Forelimb muscle (tissue), 1 donor: ENCODE measurements around the gene TCERG1L. TPM values are rescaled to one million over a fixed set of nuclear protein-coding genes. Genes with fewer than 3 reads are reported as not detected.

Experiments
- DNase-seq: peaks from one replicate; pipeline ENCODE4 v3.0.0-alpha.2; 2013; ENCODE audit warnings: low read depth
- polyA plus RNA-seq: library from polyadenylated mRNA; unstranded; fragments of 120-200 nt; gene quantifications from one replicate; pipeline ENCODE4 v1.2.1, GENCODE V29; 2013; ENCODE audit not compliant: insufficient read length

The TCERG1L gene
- polyA plus RNA-seq, 1 donor: 0.22 TPM

- DNase-seq: no peak
These were observed 40.9 kb downstream of the TCERG1L start for GRCh38 chr10:131270461-131271190.

GRCh38 chr10:131269776-131270460 is 41.6 kb downstream of the TCERG1L start:
- DNase-seq: no peak

- no peak for DNase-seq
These were observed 43.8 kb downstream of the TCERG1L start for GRCh38 chr10:131267814-131268095.

DNA sequence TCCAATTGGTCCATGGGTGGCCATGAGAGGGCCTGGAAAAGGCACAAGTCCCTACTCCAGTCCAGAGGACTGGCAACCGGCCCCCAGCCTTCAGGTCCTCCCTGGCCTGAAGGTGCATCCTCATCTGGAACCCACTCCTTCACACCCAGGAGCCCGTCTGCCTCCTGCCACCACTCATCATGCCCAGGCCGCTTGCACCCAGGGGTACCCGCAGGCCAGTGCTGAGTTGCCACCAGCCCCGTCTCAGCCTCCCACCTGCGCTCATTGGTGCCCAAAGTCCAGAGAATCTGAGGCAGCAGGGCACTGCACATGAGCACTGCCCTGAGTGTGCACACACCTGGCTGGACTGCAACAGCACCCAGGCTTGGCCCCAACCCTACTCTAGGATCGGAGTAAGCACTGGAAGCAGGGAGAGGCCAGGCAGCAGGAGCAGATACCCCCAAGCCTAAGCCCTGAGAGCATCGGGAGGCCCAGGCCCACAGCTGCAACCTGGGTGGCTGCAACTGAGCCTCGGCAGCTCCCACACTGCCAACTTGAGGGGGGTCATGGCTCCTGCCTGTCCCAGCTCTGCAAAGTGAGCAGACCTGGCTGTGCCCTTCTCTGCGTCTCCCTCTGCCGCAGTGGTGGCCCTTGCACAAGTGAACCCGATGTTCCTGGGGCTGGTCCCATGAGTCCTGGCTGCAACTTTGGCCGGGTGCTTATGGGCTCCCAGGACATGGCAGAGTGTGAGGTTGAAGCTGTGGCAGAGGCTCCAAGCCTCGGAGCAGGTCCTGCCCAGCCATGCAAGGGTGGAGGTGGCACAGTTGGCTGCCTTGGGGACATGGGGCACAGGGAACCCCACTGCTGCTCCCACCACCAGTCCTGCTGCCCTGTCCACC is 44.3 kb downstream of the TCERG1L start:
- DNase-seq: no peak

DNA sequence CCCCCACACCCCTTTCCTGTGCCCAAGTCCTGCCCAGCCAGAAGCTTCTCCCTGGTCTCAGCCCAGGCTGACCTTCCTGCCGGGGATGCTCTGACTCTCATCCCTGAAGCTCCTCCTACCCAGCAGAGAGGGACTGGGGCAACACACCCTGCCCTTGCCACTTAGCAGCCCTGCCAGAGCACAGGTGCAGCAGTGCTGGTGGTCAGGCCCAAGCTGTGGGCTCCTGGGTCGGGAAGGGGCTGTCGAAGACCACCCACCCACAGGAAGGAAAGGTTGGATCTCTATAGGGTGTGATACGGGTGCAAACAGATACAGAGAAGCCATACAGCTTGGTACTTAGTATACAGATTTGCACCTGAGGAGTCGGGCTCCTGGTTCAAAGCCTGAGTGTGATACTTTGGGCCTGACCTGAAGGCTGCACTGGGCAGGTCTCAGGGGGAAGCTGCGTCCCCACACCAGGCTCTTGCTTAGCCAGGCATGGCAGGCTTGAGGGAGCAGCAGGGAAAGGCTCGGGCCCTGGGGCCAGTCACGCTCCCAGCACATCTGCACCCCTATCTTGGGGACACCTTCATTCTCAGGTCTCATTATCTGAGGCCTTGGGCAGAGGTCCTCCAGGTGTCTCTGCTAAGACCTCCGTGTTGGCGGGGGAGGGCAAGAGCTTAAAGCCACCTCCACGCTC is 47.3 kb downstream of the TCERG1L start:
- no peak for DNase-seq

GRCh38 chr10:131261890-131262475 is 49.5 kb downstream of the TCERG1L start:
- DNase-seq: no peak

GRCh38 chr10:131260452-131261211 is 50.9 kb downstream of the TCERG1L start:
- no peak for DNase-seq

- DNase-seq: no peak
These were observed 51.5 kb downstream of the TCERG1L start for GRCh38 chr10:131260031-131260430.

DNA sequence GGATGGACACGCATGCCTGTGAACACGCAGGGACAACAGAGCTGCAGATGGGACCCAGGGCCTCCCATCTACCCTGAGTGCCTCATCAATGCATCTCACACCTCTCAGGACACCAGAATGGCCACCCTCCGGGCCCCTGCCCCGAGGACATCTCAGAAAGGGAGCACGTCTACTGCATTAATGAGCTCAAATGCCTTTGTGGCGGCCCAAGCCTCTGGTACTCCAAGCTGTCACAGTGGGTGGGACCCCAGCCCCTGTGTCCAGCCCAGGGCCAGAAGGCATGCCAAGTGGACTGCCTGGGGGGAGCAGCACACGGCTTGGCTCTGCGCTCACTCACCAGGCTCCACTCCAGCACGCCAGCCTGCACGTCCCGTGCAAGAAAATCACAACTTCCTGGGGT is 52.0 kb downstream of the TCERG1L start:
- no peak for DNase-seq

- DNase-seq: no peak
These were observed 53.3 kb downstream of the TCERG1L start for GRCh38 chr10:131258256-131258655.

GRCh38 chr10:131257027-131257426 is 54.5 kb downstream of the TCERG1L start:
- DNase-seq: no peak

DNA sequence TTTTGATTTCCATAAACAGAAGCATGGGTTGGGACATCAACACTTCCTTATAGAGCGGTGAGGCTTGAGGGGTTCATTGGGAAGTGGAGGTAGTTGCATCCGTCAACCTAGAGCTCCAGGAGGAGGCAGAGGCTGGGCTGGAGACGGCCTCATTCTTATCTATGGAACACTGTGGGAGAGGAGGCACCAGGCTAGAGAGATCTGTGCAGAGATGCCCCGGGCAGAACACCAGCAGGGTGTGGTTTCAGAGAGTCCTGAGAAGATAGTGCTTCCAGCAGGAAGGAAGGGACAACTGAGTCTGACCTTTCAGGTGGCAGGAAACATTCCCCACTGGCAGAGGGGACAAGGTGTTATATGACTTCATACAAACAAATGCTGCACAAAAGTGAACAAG is 56.7 kb downstream of the TCERG1L start:
- DNase-seq: no peak

- no peak for DNase-seq
These were observed 57.3 kb downstream of the TCERG1L start for GRCh38 chr10:131253931-131254858.

GRCh38 chr10:131252567-131253276 is 58.8 kb downstream of the TCERG1L start:
- no peak for DNase-seq

GRCh38 chr10:131251146-131251541 is 60.4 kb downstream of the TCERG1L start:
- DNase-seq: no peak

DNA sequence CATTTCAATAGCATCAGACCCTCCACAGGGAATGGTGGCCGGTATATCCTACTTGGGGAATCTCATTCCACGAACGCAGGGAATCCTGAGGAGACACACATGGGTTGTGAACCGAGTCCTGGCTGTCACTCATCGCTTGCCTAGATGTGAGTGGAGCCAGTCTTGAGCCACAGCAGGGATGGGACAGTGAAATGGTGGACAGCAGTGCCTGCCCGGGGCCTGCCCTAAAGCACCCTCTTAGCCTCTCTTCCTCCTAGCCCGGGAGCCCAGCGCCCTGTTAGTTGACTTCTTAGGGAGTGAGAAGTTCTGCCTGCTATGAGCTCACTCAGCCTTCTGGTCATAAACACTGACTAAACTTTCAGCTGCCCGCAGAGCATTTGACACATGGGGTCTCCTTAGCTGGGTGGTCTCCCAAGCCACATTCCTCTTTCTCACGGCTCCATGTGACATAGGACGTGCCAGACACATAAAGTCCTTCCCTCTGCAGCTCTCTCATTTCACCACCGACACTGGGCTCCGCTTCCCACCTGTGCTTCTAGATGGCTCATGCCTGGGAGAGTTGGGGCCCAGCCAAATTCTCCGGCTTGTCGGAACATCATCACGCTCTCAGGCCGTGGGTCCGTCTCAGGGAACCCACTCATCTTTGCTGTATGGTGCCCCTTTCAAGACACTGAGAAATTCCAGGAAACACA is 60.9 kb downstream of the TCERG1L start:
- no peak for DNase-seq

DNA sequence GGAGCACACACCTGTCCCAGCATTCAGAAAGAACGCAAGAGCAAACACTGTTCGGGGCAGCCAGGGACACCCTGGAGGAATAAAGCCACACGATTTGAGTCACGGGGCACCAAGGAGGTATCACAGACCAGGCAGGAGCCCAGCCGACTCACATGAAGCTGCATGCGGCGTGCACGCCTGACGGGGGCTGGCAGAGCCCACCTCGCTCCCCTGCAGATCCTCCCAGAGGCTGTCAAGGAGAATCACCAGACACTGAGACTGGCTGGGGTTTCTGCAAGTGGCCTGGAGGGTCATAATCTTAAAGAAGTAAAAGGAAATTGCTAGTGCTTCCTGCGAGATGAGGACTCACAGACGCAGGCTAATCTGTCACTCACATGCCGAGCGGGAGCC is 61.6 kb downstream of the TCERG1L start:
- DNase-seq: no peak

DNA sequence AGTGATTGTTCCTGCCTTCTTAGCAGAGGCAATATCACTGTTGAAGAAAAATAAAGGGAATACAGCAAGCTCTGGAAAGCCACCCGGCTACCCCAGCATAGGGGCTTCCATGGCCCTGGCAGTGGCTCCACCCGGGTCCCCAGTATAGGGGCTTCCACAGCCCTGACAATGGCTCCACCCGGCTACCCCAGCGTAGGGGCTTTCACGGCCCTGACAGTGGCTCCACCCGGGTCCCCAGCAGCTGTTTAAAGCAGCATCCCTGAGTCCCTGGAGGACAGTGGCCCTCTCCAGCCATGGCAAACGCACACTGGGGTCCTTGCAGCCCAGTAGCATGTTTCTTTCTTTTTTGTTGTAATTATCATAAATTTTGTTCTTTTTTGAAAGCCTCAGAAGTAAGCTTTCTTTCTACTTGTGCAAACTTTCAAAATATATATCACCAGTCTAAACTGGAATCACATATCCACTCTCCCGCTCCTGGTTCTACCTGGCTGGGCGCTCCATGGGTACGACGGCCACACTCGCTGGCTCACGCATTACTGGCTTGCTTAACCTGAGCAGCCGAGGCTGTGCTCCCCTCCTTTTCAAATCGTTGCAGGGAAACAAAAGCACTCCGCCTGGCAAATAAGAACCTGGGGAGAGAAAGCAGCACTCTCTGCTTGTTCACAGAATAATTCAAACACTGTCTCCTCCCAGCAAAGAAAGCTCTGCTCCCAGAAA is 62.1 kb downstream of the TCERG1L start:
- no peak for DNase-seq
